ENCODE measurements around the gene RASSF5.

Gene RASSF5

DNA sequence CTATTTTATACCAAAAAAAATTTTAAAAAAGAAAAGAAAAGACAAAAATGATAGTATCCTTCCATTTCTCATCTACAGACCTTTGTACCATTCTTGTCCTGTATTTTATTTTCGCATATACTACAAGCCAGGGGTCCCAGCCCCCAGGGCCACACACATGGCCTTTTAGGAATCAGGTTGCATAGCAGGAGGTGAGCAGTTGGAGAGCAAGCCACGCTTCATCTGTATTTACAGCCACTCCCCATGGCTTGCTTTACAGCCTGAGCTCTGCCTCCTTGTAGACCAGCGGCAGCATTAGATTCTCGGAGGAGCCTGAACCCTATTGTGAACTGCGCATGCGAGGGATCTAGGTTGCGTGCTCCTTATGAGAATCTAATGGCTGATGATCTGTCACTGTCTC, 39.8 kb downstream of the RASSF5 start:
- no peak for DNase-seq (ENCODE audit: low read depth)

GRCh38 chr1:206550446-206550845, 43.1 kb downstream of the RASSF5 start:
- no peak for DNase-seq (ENCODE audit: low read depth)

- no peak for DNase-seq (ENCODE audit: low read depth)
These were observed 44.1 kb downstream of the RASSF5 start for GRCh38 chr1:206551296-206551985.

DNA sequence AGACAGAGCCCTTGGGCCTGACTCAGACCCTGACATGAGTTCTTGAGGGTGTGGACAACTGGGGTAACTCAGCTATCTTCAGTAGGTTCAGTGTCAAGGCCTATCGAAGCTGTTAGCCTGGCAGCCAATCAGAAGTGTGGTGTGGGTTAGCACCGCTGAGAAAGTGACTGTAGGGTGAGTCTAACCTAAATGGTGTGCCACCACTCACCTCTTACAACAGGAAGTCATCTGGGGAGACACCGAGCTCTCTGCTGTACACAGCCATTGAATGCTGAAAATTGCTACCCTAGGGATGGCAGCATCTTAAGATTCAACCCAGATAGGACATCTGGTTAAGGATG, 44.6 kb downstream of the RASSF5 start:
- DNase-seq (ENCODE audit: low read depth) = no peak

DNA sequence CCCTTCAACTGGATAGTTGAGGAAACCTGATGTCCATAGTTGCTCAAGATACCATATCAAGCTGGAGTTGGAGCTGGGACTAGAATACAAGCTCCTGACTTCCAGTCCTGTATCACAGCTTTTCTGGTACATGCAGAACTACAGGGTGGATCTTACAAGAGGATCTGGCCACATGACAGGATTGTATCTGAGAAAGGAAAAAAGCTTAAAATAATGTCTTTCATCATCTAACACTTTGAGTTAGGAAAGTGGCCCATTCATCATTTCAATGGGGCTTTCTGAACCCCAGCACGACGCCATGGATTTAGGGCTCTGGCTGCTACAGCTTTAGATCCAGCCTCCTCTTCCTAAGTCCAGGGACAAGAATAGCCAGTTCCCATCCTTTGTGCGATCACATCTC, 46.9 kb downstream of the RASSF5 start:
- no peak for DNase-seq (ENCODE audit: low read depth)

DNA sequence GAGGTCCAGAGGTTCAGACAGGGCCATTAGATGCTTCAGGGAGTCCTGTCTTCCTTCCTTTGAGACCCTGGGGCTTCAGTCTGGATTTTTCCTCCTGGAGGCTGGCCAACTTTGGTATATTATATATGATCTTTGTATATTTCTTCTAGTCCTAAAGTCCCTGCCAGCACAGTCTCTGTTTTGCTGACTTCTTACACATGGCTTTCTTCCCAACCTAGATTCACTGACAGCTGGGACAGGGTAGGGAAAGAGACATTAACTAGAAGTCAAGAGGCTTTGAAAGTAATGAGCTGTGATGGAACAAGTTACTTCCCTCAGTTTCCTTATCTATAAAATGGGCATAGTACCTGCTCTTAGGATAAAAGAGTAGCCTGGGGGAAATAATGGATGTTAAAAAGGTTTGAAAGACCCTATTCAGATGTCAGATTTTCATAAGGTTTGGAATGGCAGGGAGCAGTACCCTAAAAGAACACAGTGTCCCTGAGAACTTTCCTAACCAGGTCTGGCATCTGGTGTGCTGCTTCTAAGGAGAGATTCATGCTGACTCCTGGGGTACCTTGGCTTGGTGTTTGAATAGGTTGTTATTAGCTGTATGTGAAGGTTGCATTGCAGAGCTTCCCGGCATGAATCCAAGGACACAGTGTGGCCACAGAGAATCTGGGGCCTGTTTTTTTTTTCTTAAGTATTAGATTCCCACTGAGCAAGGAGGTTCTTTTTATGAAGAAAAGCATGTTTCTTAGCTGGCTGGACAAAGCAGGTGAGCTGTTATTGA, 47.6 kb downstream of the RASSF5 start:
- no peak for DNase-seq (ENCODE audit: low read depth)

DNA sequence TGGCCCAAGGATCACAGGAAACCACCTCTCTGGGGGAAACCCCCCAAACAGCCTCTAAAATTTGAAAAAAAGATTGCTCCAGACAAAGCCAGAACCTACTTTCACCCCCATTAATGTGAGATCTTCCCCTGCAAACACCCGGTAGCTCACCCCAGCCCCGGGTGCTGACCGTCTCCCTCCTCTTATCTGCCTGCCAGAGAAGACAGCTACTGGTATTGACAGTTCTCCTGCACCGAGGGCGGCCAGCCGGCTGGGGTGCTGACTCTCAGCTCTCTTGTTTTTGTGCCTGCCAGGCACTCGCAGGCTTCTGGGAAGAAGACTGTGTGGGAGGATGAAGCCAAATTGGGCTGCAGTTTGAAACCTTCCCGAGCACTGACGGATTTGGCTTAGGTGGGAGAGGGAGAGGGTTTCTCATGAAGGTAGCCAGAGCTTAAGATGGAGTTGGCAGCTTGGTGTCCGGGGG, 48.2 kb downstream of the RASSF5 start:
- DNase-seq (ENCODE audit: low read depth) = no peak

DNA sequence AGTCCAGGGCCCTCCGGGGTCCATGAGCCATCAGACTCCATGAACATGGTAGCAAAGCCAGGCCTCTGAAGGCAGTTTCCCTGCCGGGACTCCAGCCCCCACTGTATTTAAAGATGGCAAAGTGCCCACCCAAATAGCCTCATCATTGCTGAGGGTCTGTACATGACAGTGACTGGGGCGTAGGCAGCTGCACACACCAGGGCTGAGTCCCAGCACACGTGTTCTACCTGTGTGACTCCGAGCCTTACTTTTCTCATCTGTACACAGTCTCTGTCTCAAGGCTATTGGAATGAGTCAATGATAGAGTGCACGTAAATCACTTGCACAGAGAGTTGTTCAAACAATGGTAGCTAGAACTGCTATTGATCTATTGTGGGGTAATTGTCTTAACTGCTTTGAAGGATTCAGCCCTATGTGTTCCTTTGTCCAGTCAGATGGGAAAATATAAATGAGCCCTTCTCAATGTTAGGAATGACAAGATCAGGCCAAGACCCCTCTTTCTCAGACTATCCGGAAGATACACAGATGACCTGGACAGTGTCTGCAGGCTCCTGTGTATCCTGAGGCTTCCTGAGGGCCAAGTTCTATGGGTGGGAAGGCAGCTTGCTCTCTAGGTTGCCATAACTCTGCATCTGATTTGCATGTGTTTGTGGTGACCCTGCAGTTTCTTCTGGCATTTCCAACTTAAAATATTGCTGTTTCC, 48.9 kb downstream of the RASSF5 start:
- no peak for DNase-seq (ENCODE audit: low read depth)

- DNase-seq (ENCODE audit: low read depth) = peak; percentile 88
These were observed 49.7 kb downstream of the RASSF5 start for GRCh38 chr1:206556750-206557635.

DNA sequence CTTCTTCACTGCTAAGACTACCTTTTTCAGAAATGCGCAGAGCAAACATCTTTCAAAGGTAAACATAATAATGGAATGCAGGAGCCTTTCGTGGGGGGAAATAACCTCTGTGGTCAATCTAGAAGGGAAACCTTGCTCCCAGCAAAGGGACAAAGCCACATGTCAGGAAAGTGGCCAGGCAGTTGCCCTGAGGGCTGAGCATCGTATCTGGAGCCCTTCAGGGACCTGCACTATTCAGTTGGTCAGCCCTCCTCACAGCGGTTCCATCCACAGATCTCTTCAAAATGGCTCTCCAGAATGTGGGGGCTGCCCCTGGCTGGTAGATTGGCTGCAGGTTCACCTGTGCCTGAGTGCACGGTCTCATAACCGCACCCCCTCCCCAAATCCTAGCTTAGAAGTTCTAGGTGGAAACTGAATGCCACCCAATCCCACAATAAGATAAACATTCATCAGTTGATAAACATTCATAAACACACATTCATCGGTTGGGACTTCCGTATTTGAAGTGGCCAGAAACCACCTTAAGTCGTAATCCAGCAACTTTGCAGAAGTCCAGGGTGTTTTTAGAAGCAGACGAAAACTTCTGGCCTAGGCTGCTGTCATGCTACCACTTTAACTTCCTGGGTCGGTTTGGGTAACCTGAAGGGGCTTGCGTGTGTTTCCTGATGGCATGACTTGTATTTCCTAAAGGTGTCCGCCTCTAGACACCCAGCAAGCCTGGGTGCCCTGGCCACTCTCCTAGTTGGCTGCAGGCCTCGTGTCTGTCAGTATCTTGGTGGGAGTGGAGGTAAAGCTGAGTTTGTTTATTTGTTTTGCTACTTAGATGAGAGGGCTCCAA, 50.5 kb downstream of the RASSF5 start:
- no peak for DNase-seq (ENCODE audit: low read depth)

GRCh38 chr1:206558794-206559671, 51.7 kb downstream of the RASSF5 start:
- DNase-seq (ENCODE audit: low read depth) = no peak

- DNase-seq (ENCODE audit: low read depth) = no peak
These were observed 52.3 kb downstream of the RASSF5 start for GRCh38 chr1:206559672-206559995.

- DNase-seq (ENCODE audit: low read depth) = no peak
These were observed 52.8 kb downstream of the RASSF5 start for GRCh38 chr1:206560007-206560716.

DNA sequence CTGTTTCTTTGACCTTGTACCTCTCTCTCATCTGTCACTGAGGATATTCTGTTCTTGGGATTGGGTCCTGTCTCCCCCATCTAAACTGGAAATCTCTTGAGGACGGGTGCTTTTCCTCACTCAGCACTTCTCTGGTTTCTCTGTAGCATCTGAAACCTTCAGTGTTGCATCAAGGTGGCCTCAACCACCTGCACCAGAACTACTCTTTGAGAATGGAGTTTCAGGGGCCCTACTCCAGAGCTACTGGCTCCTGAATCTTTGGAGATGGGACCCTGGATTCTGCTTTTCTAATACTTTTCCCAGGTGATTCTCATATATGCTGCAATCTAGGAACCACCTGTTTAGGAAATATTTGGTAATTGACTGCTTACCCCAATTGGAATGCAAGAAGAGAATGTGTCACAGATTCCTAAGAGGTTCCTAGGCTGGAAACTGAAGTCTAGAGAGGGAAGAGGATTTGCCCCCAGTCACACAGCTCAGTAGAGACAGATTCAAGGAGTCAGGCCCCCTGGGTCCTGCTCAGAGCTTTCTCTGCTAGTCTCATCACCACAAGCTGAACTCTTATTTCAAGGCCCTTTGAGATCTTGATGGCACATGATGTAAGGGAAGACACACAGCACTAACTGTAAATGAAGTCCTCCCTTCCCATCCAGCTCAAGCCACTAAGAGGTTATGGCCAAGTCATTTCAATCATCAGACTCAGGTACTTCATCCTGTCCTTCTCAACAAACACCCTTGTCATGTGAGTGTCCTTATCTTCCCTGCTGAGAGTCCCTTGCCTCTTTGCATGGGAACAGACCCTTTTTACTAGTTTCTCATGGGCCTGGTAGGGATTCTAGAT, 56.3 kb downstream of the RASSF5 start:
- DNase-seq (ENCODE audit: low read depth) = no peak

GRCh38 chr1:206565995-206566394, 58.7 kb downstream of the RASSF5 start:
- DNase-seq (ENCODE audit: low read depth) = no peak

DNA sequence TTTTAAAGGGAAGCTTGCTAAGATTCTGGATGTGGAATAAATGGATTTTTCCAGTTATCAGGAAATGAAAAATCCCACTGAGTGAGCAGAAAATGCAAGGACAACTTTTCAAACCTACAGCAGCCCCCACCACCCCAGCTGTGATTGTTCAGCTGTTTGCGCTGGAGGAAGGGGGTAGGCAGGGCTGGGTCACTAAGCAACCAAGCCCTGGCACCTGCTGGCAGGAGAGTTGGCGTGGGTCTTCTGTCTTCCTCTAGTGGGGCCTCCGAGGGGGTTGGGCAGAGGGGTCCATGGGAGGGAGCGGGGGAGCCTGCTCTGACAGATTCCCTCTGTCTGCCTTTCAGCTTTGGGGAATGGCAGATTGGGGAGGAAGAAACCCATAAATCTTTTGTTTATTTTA, 59.7 kb downstream of the RASSF5 start:
- DNase-seq (ENCODE audit: low read depth) = no peak

DNA sequence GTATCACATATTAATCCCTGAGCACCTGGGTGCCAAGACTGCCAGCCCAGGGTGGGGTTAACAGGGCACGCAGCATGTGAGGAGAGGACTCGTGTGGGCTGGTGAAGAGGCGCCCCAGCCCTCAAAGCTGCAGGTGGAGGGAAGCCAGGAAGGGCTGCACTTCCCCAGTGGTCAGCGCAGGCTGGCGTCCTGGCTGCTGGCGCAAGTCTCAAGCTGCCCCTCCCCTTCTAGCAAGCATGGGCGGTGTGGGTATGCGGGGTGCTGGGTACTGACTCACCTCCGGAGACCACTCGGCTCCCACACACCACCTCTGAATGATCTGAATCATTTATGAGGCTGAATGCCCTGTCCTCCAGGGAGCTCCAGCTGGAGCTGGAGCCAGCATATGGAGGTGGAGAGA, 60.9 kb downstream of the RASSF5 start:
- DNase-seq (ENCODE audit: low read depth) = no peak

DNA sequence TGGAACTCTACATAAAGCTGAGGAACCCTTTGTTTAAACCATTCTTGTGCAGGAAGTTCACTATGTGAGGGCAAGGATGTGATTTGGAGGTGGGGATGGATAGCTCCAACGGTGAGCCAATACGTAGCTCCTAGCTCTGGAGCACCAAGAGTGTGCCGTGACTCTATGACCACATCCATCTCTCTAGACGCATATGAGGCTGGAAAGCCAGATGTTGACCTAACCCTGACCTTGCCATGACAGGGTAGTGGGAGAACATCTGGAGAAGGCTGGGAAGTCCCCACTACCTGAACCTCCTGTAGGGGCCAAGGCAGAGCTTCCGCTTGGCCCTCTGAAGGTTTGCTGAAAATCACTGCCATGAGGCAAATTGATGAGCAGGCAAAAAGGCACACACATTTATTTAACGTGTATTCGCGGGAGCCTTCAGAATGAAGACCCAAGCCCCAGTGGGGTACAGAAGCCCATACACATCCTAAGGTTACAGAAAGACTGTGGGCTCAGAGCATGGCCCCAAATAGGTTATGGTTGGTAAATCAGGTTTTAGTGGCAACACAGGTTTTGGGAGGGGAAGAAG, 61.5 kb downstream of the RASSF5 start:
- no peak for DNase-seq (ENCODE audit: low read depth)

Measured in CMK (cell line).